ENCODE measurements around the gene MKX. TPM values are rescaled to one million over a fixed set of nuclear protein-coding genes. Genes with fewer than 3 reads are reported as not detected.

MKX gene
- total and polyA plus RNA-seq, 9 of the 15 experiments (the other 6 are each of a cell fraction or from before 2014, with no cell fraction given), result 0.07 TPM; not detected in 7

DNA sequence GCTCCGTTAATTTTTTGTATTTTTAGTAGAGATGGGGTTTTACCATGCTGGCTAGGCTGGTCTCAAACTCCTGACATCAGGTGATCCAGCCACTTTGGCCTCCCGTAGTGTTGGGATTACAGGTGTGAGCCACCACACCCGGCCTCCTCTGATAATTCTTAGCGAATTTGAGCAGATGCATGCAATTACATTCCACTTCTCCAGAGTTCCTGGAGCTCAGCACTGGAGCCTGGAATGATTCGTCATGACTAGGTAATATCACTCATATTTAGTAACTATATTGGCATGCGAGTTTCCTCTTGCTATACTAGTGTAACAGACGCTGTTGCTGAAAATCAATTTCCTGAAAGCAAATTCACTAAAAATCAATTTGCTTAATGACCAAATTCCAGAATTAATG, 86.8 kb downstream of the MKX start:
- FAIRE-seq (no peak), ATAC-seq (no peak), DNase-seq (ENCODE audit: extremely low read depth in 1 of 4, low spot score in 3 of 4) (no peak)
- Histone ChIP-seq H3K9me3 (replicated peaks; ENCODE audit: control insufficient read depth, insufficient read depth, low read depth, low read length) (no peaks in the 10 kb centered on the region), H3K4me3 (no peak overlapping the region), H3K27me3 (ENCODE audit: control insufficient read depth in 2 of 2, insufficient read depth in 2 of 2, low read length in 2 of 2) (peaks cover 12 to 18% of the 10 kb centered on the region in 2 experiments; a peak in 4 of 5 replicates), H3K4me1 (replicated peaks in 1 of 2; ENCODE audit: control insufficient read depth in 2 of 2, insufficient read depth in 2 of 2, low read length in 2 of 2) (no peaks in the 10 kb centered on the region), H3K79me2 (ENCODE audit: control insufficient read depth, insufficient read depth, low read length) (no peaks in the 10 kb centered on the region), H4K20me1 (replicated peaks; ENCODE audit: control insufficient read depth, insufficient read depth, low read length) (no peaks in the 10 kb centered on the region), H3K4me2 (ENCODE audit: insufficient read depth, low read length) (no peak overlapping the region), H3K9ac (ENCODE audit: insufficient read depth in 1 of 2, low read depth in 2 of 2, low read length in 2 of 2) (no peak overlapping the region), H3K9me1 (ENCODE audit: control insufficient read depth, insufficient read depth, low read length) (no peaks in the 10 kb centered on the region), H2AFZ (ENCODE audit: low read depth, low read length) (no peak overlapping the region), H3K27ac (ENCODE audit: extremely low read depth, low read depth, low read length) (no peak overlapping the region), H3K36me3 (ENCODE audit: control insufficient read depth, insufficient read depth, low read length) (no peaks in the 10 kb centered on the region)
- intact Hi-C loops (cut with micrococcal nuclease), result no loop called here
- under 1% methylated on average over 7 of the region's 7 CpGs for WGBS (ENCODE audit: insufficient coverage, low coverage, missing lambda C conversion rate)
- in situ Hi-C loops (cut with MboI), result loop anchor here (5.0 to 10.0 kb wide), 2 partner anchors 104 to 211 kb away; no protein-coding TSS in a partner anchor
- POLR2A ChIA-PET, result interaction anchor here (0.5 kb wide), 1 partner anchor 11 kb away, joined by 3 read pairs; no protein-coding TSS in a partner anchor
- BruUV-seq (replicated peaks), result no TSS peak
- CTCF ChIA-PET (ENCODE audit: low intra/inter-chr PET ratio), result no interaction called here
- TF ChIP-seq GATA2 (CRISPR knock-in tag; IDR thresholded peaks at IDR 0.05) (no peak), TAL1 (IDR thresholded peaks at IDR 0.05) (no peak), NR2C2 (CRISPR knock-in tag; IDR thresholded peaks at IDR 0.05) (no peak), NR2C2 (tag; IDR thresholded peaks at IDR 0.05) (no peak), ARID2 (IDR thresholded peaks at IDR 0.05) (no peak), CC2D1A (IDR thresholded peaks at IDR 0.05) (no peak), SETDB1 (IDR thresholded peaks at IDR 0.05; ENCODE audit: low read length) (no peak), CBFA2T2 (conservative IDR thresholded peaks at IDR 0.05) (no peak), ZNF583 (CRISPR knock-in tag; IDR thresholded peaks at IDR 0.05) (no peak)
- TF ChIP-seq, protein P1, sequence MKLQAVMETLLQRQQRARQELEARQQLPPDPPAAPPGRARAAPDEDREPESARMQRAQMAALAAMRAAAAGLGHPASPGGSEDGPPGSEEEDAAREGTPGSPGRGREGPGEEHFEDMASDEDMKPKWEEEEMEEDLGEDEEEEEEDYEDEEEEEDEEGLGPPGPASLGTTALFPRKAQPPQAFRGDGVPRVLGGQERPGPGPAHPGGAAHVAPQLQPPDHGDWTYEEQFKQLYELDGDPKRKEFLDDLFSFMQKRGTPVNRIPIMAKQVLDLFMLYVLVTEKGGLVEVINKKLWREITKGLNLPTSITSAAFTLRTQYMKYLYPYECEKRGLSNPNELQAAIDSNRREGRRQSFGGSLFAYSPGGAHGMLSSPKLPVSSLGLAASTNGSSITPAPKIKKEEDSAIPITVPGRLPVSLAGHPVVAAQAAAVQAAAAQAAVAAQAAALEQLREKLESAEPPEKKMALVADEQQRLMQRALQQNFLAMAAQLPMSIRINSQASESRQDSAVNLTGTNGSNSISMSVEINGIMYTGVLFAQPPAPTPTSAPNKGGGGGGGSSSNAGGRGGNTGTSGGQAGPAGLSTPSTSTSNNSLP (IDR thresholded peaks at IDR 0.05; ENCODE audit: borderline replicate concordance, low read depth, low read length), result no peak
- TF ChIP-seq, protein P2, sequence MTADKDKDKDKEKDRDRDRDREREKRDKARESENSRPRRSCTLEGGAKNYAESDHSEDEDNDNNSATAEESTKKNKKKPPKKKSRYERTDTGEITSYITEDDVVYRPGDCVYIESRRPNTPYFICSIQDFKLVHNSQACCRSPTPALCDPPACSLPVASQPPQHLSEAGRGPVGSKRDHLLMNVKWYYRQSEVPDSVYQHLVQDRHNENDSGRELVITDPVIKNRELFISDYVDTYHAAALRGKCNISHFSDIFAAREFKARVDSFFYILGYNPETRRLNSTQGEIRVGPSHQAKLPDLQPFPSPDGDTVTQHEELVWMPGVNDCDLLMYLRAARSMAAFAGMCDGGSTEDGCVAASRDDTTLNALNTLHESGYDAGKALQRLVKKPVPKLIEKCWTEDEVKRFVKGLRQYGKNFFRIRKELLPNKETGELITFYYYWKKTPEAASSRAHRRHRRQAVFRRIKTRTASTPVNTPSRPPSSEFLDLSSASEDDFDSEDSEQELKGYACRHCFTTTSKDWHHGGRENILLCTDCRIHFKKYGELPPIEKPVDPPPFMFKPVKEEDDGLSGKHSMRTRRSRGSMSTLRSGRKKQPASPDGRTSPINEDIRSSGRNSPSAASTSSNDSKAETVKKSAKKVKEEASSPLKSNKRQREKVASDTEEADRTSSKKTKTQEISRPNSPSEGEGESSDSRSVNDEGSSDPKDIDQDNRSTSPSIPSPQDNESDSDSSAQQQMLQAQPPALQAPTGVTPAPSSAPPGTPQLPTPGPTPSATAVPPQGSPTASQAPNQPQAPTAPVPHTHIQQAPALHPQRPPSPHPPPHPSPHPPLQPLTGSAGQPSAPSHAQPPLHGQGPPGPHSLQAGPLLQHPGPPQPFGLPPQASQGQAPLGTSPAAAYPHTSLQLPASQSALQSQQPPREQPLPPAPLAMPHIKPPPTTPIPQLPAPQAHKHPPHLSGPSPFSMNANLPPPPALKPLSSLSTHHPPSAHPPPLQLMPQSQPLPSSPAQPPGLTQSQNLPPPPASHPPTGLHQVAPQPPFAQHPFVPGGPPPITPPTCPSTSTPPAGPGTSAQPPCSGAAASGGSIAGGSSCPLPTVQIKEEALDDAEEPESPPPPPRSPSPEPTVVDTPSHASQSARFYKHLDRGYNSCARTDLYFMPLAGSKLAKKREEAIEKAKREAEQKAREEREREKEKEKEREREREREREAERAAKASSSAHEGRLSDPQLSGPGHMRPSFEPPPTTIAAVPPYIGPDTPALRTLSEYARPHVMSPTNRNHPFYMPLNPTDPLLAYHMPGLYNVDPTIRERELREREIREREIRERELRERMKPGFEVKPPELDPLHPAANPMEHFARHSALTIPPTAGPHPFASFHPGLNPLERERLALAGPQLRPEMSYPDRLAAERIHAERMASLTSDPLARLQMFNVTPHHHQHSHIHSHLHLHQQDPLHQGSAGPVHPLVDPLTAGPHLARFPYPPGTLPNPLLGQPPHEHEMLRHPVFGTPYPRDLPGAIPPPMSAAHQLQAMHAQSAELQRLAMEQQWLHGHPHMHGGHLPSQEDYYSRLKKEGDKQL (CRISPR knock-in tag; IDR thresholded peaks at IDR 0.05; ENCODE audit: borderline replicate concordance), result no peak
- TF ChIP-seq, protein P3, sequence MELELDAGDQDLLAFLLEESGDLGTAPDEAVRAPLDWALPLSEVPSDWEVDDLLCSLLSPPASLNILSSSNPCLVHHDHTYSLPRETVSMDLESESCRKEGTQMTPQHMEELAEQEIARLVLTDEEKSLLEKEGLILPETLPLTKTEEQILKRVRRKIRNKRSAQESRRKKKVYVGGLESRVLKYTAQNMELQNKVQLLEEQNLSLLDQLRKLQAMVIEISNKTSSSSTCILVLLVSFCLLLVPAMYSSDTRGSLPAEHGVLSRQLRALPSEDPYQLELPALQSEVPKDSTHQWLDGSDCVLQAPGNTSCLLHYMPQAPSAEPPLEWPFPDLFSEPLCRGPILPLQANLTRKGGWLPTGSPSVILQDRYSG (tag; conservative IDR thresholded peaks at IDR 0.05; ENCODE audit: low read depth), result no peak
- TF ChIP-seq, protein P4, sequence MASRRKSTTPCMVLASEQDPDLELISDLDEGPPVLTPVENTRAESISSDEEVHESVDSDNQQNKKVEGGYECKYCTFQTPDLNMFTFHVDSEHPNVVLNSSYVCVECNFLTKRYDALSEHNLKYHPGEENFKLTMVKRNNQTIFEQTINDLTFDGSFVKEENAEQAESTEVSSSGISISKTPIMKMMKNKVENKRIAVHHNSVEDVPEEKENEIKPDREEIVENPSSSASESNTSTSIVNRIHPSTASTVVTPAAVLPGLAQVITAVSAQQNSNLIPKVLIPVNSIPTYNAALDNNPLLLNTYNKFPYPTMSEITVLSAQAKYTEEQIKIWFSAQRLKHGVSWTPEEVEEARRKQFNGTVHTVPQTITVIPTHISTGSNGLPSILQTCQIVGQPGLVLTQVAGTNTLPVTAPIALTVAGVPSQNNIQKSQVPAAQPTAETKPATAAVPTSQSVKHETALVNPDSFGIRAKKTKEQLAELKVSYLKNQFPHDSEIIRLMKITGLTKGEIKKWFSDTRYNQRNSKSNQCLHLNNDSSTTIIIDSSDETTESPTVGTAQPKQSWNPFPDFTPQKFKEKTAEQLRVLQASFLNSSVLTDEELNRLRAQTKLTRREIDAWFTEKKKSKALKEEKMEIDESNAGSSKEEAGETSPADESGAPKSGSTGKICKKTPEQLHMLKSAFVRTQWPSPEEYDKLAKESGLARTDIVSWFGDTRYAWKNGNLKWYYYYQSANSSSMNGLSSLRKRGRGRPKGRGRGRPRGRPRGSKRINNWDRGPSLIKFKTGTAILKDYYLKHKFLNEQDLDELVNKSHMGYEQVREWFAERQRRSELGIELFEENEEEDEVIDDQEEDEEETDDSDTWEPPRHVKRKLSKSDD (conservative IDR thresholded peaks at IDR 0.05; ENCODE audit: low read length), result no peak
